ENCODE results near the gene SLC9C1. TPM values are rescaled to one million over a fixed set of nuclear protein-coding genes. Genes with fewer than 3 reads are reported as not detected.

The SLC9C1 gene
- total and polyA plus RNA-seq, 2 donors (not counting 1 experiment from before 2014, with no cell fraction given) = under 0.01 TPM; not detected in 1

GRCh38 chr3:112092496-112093179 is 201.4 kb downstream of the SLC9C1 start:
- Histone ChIP-seq H3K9ac (ENCODE audit: insufficient read depth, low read length) (no peak overlapping the region), H3K27ac (ENCODE audit: insufficient read depth, low read length) (no peak overlapping the region), H3K27me3 (ENCODE audit: control insufficient read depth, insufficient read depth, low read length) (no peaks in the 10 kb centered on the region), H4K20me1 (ENCODE audit: control insufficient read depth, extremely low read depth, insufficient read depth, low read length) (no peaks in the 10 kb centered on the region), H2AFZ (ENCODE audit: low read length) (peak overlapping the region; percentile 61), H3K4me3 (replicated peaks in 1 of 4; ENCODE audit: control extremely low read depth in 1 of 4, insufficient read depth in 1 of 4, low read depth in 3 of 4, low read length in 4 of 4) (peak overlapping the region in 1 of 4 experiments; percentile 18), H3K36me3 (ENCODE audit: control insufficient read depth, insufficient read depth, low read length) (no peaks in the 10 kb centered on the region), H3K79me2 (ENCODE audit: control insufficient read depth, insufficient read depth, low read length) (peaks cover 2% of the 10 kb centered on the region), H3K4me2 (ENCODE audit: extremely low read depth, insufficient read depth, low read length) (peak overlapping the region; percentile 69), H3K9me3 (ENCODE audit: control insufficient read depth, insufficient read depth, low read depth, low read length) (no peaks in the 10 kb centered on the region), H3K4me1 (ENCODE audit: control insufficient read depth, extremely low read depth, insufficient read depth, low read length) (peaks cover 4% of the 10 kb centered on the region)
- DNase-seq (ENCODE audit: low read depth in 2 of 2) = peak; percentile 24 to 71
- TF ChIP-seq EZH2 (IDR thresholded peaks at IDR 0.05; ENCODE audit: low read length, missing control alignments) = no peak
- TF ChIP-seq, protein P1, sequence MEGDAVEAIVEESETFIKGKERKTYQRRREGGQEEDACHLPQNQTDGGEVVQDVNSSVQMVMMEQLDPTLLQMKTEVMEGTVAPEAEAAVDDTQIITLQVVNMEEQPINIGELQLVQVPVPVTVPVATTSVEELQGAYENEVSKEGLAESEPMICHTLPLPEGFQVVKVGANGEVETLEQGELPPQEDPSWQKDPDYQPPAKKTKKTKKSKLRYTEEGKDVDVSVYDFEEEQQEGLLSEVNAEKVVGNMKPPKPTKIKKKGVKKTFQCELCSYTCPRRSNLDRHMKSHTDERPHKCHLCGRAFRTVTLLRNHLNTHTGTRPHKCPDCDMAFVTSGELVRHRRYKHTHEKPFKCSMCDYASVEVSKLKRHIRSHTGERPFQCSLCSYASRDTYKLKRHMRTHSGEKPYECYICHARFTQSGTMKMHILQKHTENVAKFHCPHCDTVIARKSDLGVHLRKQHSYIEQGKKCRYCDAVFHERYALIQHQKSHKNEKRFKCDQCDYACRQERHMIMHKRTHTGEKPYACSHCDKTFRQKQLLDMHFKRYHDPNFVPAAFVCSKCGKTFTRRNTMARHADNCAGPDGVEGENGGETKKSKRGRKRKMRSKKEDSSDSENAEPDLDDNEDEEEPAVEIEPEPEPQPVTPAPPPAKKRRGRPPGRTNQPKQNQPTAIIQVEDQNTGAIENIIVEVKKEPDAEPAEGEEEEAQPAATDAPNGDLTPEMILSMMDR (conservative IDR thresholded peaks at IDR 0.05 in 1 of 2, IDR thresholded peaks at IDR 0.05 in 1 of 2; ENCODE audit: low read depth in 1 of 2, low read length in 2 of 2) = no peak

DNA sequence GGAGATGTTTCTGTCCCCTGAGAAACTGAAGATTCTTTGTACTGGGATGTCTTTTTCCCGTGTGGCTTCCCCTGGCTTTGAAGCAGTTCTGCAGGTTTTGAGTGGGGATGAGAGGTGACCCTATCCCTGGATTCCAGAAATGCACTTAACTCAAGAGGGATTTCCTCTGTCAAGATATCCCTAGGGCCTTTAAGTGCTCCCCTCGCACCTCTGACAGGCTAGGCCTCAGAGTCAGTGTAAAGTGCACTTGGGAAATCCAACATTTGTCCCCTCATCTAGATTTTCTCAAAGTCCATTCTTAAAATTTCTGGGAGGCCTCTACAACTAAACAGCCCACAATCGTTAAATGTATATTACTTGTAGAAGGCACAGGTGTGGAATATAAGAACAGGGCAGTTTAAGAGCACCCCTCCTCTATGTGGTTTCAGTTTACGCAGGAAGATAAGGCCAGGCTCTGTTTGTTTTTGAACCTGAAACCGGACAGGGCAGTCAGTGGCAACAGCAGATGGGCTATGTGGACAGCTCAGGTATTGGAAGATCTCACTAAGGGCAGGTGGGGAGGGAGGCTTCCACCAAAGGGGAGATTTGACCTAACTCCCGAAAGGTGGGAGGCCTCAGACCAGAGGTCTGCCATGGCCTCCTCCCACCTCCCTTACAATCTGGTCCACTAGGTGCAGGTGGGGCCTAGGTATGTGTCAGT is 203.0 kb downstream of the SLC9C1 start:
- peaks cover 2% of the 10 kb centered on the region for H3K79me2 ChIP-seq (ENCODE audit: control insufficient read depth, insufficient read depth, low read length)

More for the DNA sequence above, 203.0 kb downstream of the SLC9C1 start:
- no peaks in the 10 kb centered on the region for H3K36me3 ChIP-seq (ENCODE audit: control insufficient read depth, insufficient read depth, low read length)
- no peaks in the 10 kb centered on the region for H3K27me3 ChIP-seq (ENCODE audit: control insufficient read depth, insufficient read depth, low read length)
- H4K20me1 ChIP-seq (ENCODE audit: control insufficient read depth, extremely low read depth, insufficient read depth, low read length) = no peaks in the 10 kb centered on the region
- H3K4me3 ChIP-seq (replicated peaks in 1 of 4; ENCODE audit: control extremely low read depth in 1 of 4, insufficient read depth in 1 of 4, low read depth in 3 of 4, low read length in 4 of 4) = no peak overlapping the region
- no peaks in the 10 kb centered on the region for H3K4me1 ChIP-seq (ENCODE audit: control insufficient read depth, extremely low read depth, insufficient read depth, low read length)
- no peak overlapping the region for H3K9ac ChIP-seq (ENCODE audit: insufficient read depth, low read length)
- DNase-seq (ENCODE audit: low read depth in 2 of 2) = no peak
- H3K4me2 ChIP-seq (ENCODE audit: extremely low read depth, insufficient read depth, low read length) = no peak overlapping the region
- no peaks in the 10 kb centered on the region for H3K9me3 ChIP-seq (ENCODE audit: control insufficient read depth, insufficient read depth, low read depth, low read length)
- H3K27ac ChIP-seq (ENCODE audit: insufficient read depth, low read length) = no peak overlapping the region
- H2AFZ ChIP-seq (ENCODE audit: low read length) = no peak overlapping the region
- TF ChIP-seq, protein P1 (conservative IDR thresholded peaks at IDR 0.05 in 1 of 2, IDR thresholded peaks at IDR 0.05 in 1 of 2; ENCODE audit: low read depth in 1 of 2, low read length in 2 of 2) = no peak
- no peak for TF ChIP-seq EZH2 (IDR thresholded peaks at IDR 0.05; ENCODE audit: low read length, missing control alignments)

Other genes starting within 250 kb of the SLC9C1 start
- gene C3orf52, start 207.8 kb downstream of the SLC9C1 start, total RNA-seq = 1.8 TPM in 2 replicates
- 1.5 and 3.7 TPM in 2 replicates for gene C3orf52, start 207.8 kb downstream of the SLC9C1 start, polyA plus RNA-seq
- gene GCSAM, start 161.0 kb downstream of the SLC9C1 start, total RNA-seq = not detected in 2 replicates
- not detected in 2 replicates for gene GCSAM, start 161.0 kb downstream of the SLC9C1 start, polyA plus RNA-seq
- 0.17 and 0.26 TPM in 2 replicates for gene CD200, start 38.9 kb upstream of the SLC9C1 start, total RNA-seq
- 0.22 and 2.5 TPM in 2 replicates for gene CD200, start 38.9 kb upstream of the SLC9C1 start, polyA plus RNA-seq
- under 0.01 TPM in 1 of 2 replicates, not detected in the other for gene BTLA, start 205.3 kb upstream of the SLC9C1 start, total RNA-seq
- not detected in 2 replicates for gene BTLA, start 205.3 kb upstream of the SLC9C1 start, polyA plus RNA-seq